Endothelial cell (in vitro differentiated cells): ENCODE results near the gene LANCL2. TPM values are rescaled to one million over a fixed set of nuclear protein-coding genes. Genes with fewer than 3 reads are reported as not detected.

ENCODE experiments used
- DNase-seq: peaks from one replicate; pipeline ENCODE4 v3.0.0; 2021; ENCODE audit warnings: low spot score
- H3K27ac Mint-ChIP-seq: one replicate; pipeline ENCODE4 v1.8.0; 2021; ENCODE audit warnings: mixed read lengths, inconsistent platforms; ENCODE audit not compliant: unreplicated experiment
- H3K27me3 Mint-ChIP-seq: one replicate; pipeline ENCODE4 v1.8.0; 2021; ENCODE audit warnings: mild to moderate bottlenecking, moderate library complexity, mixed read lengths, inconsistent platforms; ENCODE audit not compliant: unreplicated experiment
- H3K36me3 Mint-ChIP-seq: one replicate; pipeline ENCODE4 v1.8.0; 2021; ENCODE audit warnings: mild to moderate bottlenecking, low read depth, mixed read lengths, inconsistent platforms; ENCODE audit not compliant: unreplicated experiment
- H3K4me1 Mint-ChIP-seq: one replicate; pipeline ENCODE4 v1.8.0; 2021; ENCODE audit warnings: mild to moderate bottlenecking, mixed read lengths, inconsistent platforms; ENCODE audit not compliant: unreplicated experiment
- H3K4me3 Mint-ChIP-seq: one replicate; pipeline ENCODE4 v1.8.0; 2021; ENCODE audit warnings: mild to moderate bottlenecking, mixed read lengths, inconsistent platforms; ENCODE audit not compliant: unreplicated experiment
- H3K9me3 Mint-ChIP-seq: one replicate; pipeline ENCODE4 v1.8.0; 2021; ENCODE audit warnings: mixed read lengths, inconsistent platforms; ENCODE audit not compliant: unreplicated experiment
- total RNA-seq: library from RNA; stranded (reverse); fragmentation: NEBNext Ultra II Directional; extraction: Animal tissue kit (Norgen Biotek cat#: 25700); gene quantifications from one replicate; pipeline ENCODE4 v1.2.1, GENCODE V29; 2021; ENCODE audit not compliant: unreplicated experiment
- TF ChIP-seq, protein P1 (sequence below): fragments of 200-600 bp; sonication (generic); IDR thresholded peaks from one replicate; pipeline ENCODE4 v1.5.0; 2021; ENCODE audit warnings: antibody characterized with exemption; ENCODE audit not compliant: unreplicated experiment

Gene LANCL2
- total RNA-seq, 1 donor from 2014 or later: 14.8 TPM

GRCh38 chr7:55463686-55464262 is 98.6 kb downstream of the LANCL2 start:
- peaks cover 48% of the 10 kb centered on the region for H3K36me3 Mint-ChIP-seq
- no peak overlapping the region for H3K27ac Mint-ChIP-seq
- H3K9me3 Mint-ChIP-seq: peaks cover 9% of the 10 kb centered on the region
- TF ChIP-seq, protein P1, sequence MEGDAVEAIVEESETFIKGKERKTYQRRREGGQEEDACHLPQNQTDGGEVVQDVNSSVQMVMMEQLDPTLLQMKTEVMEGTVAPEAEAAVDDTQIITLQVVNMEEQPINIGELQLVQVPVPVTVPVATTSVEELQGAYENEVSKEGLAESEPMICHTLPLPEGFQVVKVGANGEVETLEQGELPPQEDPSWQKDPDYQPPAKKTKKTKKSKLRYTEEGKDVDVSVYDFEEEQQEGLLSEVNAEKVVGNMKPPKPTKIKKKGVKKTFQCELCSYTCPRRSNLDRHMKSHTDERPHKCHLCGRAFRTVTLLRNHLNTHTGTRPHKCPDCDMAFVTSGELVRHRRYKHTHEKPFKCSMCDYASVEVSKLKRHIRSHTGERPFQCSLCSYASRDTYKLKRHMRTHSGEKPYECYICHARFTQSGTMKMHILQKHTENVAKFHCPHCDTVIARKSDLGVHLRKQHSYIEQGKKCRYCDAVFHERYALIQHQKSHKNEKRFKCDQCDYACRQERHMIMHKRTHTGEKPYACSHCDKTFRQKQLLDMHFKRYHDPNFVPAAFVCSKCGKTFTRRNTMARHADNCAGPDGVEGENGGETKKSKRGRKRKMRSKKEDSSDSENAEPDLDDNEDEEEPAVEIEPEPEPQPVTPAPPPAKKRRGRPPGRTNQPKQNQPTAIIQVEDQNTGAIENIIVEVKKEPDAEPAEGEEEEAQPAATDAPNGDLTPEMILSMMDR: no peak
- no peaks in the 10 kb centered on the region for H3K4me1 Mint-ChIP-seq
- H3K27me3 Mint-ChIP-seq: peaks cover 7% of the 10 kb centered on the region
- DNase-seq: no peak
- H3K4me3 Mint-ChIP-seq: peak overlapping the region; percentile 83

- Mint-ChIP-seq H3K9me3 (peaks cover 9% of the 10 kb centered on the region), H3K36me3 (peaks cover 48% of the 10 kb centered on the region), H3K4me1 (no peaks in the 10 kb centered on the region), H3K4me3 (peak overlapping the region; percentile 63), H3K27ac (no peak overlapping the region), H3K27me3 (peaks cover 7% of the 10 kb centered on the region)
- DNase-seq: no peak
- TF ChIP-seq, protein P1: no peak
These were observed 99.3 kb downstream of the LANCL2 start for GRCh38 chr7:55464422-55464821.

DNA sequence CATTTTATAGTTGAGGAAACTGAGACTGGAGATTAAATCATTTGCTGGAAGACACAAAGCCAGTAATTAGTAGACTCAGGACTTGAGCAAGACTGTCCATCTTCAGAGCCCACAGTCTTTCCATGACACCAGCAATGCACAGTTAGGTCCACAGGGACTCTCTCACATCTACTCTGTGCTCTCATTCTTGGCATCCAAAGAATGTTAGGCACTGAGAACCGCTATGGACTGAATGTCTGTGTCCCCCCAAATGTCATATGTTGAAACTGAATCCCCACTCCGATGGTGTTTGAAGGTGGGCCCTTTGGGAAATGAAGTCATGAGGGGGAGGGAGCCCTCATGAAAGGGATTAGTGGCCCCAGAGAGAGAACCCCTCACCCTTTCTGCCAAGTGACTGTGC is 100.6 kb downstream of the LANCL2 start:
- peaks cover 9% of the 10 kb centered on the region for H3K9me3 Mint-ChIP-seq
- no peak for DNase-seq
- H3K4me1 Mint-ChIP-seq: peaks cover 6% of the 10 kb centered on the region
- TF ChIP-seq, protein P1: no peak
- peaks cover 9% of the 10 kb centered on the region for H3K27me3 Mint-ChIP-seq
- H3K36me3 Mint-ChIP-seq: peaks cover 52% of the 10 kb centered on the region
- H3K4me3 Mint-ChIP-seq: no peak overlapping the region
- no peak overlapping the region for H3K27ac Mint-ChIP-seq

DNA sequence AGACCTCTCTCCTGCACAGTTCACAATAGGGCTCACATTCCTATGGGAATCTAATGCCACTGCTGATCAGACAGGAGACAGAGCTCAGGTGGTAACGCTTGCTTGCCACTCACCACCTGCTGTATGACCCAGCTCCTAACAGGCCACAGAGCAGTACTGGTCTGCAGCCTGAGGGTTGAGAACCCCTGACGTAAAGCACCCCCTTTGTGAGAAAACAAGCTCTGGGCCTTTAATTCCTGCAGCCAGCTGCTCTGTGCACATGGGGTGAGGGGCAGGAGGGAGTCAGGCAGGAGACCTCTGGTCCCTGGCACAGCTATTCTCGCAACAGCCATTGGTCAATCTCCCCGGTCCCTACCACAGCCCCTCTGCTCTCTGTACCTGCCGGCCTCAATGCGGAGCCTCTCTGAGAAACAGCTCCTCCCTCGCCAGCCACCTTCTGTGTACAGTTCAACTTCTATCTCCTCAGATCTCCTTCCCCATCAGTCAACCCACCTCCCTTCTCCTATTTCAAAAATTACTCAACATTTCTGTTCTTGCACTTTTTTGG is 102.0 kb downstream of the LANCL2 start:
- no peak for DNase-seq
- TF ChIP-seq, protein P1: no peak
- peaks cover 6% of the 10 kb centered on the region for H3K4me1 Mint-ChIP-seq
- peaks cover 5% of the 10 kb centered on the region for H3K9me3 Mint-ChIP-seq
- H3K27me3 Mint-ChIP-seq: peaks cover 9% of the 10 kb centered on the region
- H3K4me3 Mint-ChIP-seq: peak overlapping the region; percentile 49
- H3K27ac Mint-ChIP-seq: peak overlapping the region; percentile 3
- H3K36me3 Mint-ChIP-seq: peaks cover 46% of the 10 kb centered on the region

DNA sequence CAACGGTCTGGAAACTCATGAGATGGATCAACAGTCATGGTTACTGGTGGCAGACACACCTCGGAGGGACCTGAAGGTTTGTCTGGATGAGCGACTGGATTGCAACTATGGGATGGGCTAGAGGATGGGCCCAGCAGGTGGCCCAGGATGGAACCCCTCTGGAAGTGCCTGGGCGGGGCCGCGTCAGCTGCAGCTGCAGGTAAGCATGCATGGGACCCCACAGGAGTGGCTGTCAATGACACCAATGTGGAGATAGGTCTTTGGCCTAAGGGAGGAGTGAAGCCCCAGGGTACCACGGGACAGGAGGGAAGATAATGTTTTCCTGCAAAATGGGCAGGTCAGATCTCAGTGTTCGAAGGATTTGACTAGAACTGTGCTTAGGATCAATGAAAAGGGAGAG is 103.4 kb downstream of the LANCL2 start:
- peaks cover 39% of the 10 kb centered on the region for H3K36me3 Mint-ChIP-seq
- peaks cover 7% of the 10 kb centered on the region for H3K27me3 Mint-ChIP-seq

More for the DNA sequence above, 103.4 kb downstream of the LANCL2 start:
- no peak for DNase-seq
- H3K27ac Mint-ChIP-seq: no peak overlapping the region
- peaks cover 5% of the 10 kb centered on the region for H3K9me3 Mint-ChIP-seq
- TF ChIP-seq, protein P1: no peak
- H3K4me3 Mint-ChIP-seq: no peak overlapping the region
- H3K4me1 Mint-ChIP-seq: peaks cover 6% of the 10 kb centered on the region
